Fibroblast of lung (primary cell): ENCODE data around the gene GDF11.

ENCODE experiments used
- CTCF ChIP-seq, 2 donors: IDR thresholded peaks in 1 of 2; conservative IDR thresholded peaks in 1 of 2; 1 replicate in 1 of 2; 2 replicates in 1 of 2; pipeline ENCODE4 v1.5.1; 2011 to 2012; ENCODE audit warnings: low read length in 2 of 2, control low read depth in 1 of 2, inconsistent platforms in 1 of 2, low read depth in 1 of 2, mild to moderate bottlenecking in 1 of 2
- EZH2 ChIP-seq: IDR thresholded peaks from 2 replicates; pipeline ENCODE4 v1.5.1; 2012; ENCODE audit warnings: low read length, control low read depth, mild to moderate bottlenecking; ENCODE audit errors: missing control alignments

GRCh38 chr12:55723516-55724225, 19.3 kb upstream of the GDF11 start:
- TF ChIP-seq CTCF (conservative IDR thresholded peaks at IDR 0.05 in 1 of 2, IDR thresholded peaks at IDR 0.05 in 1 of 2; ENCODE audit: low read depth in 1 of 2, low read length in 2 of 2) (no peak), EZH2 (no peak)
